ENCODE data around the gene GLIS1.

- TF ChIP-seq EZH2 (IDR thresholded peaks at IDR 0.05; ENCODE audit: borderline replicate concordance, low read depth, low read length, severe bottlenecking), result no peak
- no peak for TF ChIP-seq CTCF (IDR thresholded peaks at IDR 0.05; ENCODE audit: borderline replicate concordance, extremely low read depth, low read length, poor library complexity, severe bottlenecking)
Observed at GRCh38 chr1:53653200-53653575, 85.8 kb downstream of the GLIS1 start.

Data from DND-41 (cell line).